GM21786 (cell line): ENCODE measurements around the gene NOB1.
A peak's percentile ranks its signal among the peaks of the same experiment; 100 is the strongest.
"Not testable (repeated sequence)": the region's sequence is repeated elsewhere in the genome, so short reads cannot be mapped to it uniquely, and the experiment has no call there.

Experiments
- ATAC-seq: cut with Tn5 transposase; IDR thresholded peaks from one replicate; pipeline ENCODE4 v1.9.1; 2021; ENCODE audit not compliant: unreplicated experiment

The NOB1 gene

GRCh38 chr16:69754469-69755310 is at the start of gene NOB1:
Gene NOB1 (minus strand): TSS chr16:69754926. CDS start chr16:69754910, 16 bp downstream.
- ATAC-seq = peak; percentile 95

GRCh38 chr16:69804297-69804696 is 49.6 kb upstream of the NOB1 start:
- no peak for ATAC-seq

- no peak for ATAC-seq
These were observed 44.9 kb upstream of the NOB1 start for GRCh38 chr16:69799611-69800031.

- no peak for ATAC-seq
These were observed 43.7 kb upstream of the NOB1 start for GRCh38 chr16:69798466-69798865.

GRCh38 chr16:69796285-69797118 is 41.8 kb upstream of the NOB1 start:
- ATAC-seq = no peak

GRCh38 chr16:69794486-69794885 is 39.8 kb upstream of the NOB1 start:
- no peak for ATAC-seq

GRCh38 chr16:69793526-69793925 is 38.8 kb upstream of the NOB1 start:
- ATAC-seq = no peak

- ATAC-seq = not testable (repeated sequence)
These were observed 36.7 kb upstream of the NOB1 start for GRCh38 chr16:69791391-69791847.

GRCh38 chr16:69787883-69788282 is 33.2 kb upstream of the NOB1 start:
- ATAC-seq = no peak

- ATAC-seq = no peak
These were observed 29.9 kb upstream of the NOB1 start for GRCh38 chr16:69784586-69784985.

- no peak for ATAC-seq
These were observed 26.4 kb upstream of the NOB1 start for GRCh38 chr16:69781118-69781517.

GRCh38 chr16:69779724-69780123 is 25.0 kb upstream of the NOB1 start:
- ATAC-seq = no peak

GRCh38 chr16:69775563-69775962 is 20.8 kb upstream of the NOB1 start:
- ATAC-seq = no peak

- ATAC-seq = peak; percentile 43
These were observed 18.7 kb upstream of the NOB1 start for GRCh38 chr16:69773260-69773947.

- ATAC-seq = no peak
These were observed 16.9 kb upstream of the NOB1 start for GRCh38 chr16:69771651-69771967.

GRCh38 chr16:69769404-69769803 is 14.7 kb upstream of the NOB1 start:
- no peak for ATAC-seq

- ATAC-seq = no peak
These were observed 13.9 kb upstream of the NOB1 start for GRCh38 chr16:69768666-69769065.

GRCh38 chr16:69767459-69768229 is 12.9 kb upstream of the NOB1 start:
- no peak for ATAC-seq

GRCh38 chr16:69763599-69763942 is 8.8 kb upstream of the NOB1 start:
- no peak for ATAC-seq

GRCh38 chr16:69762814-69763598 is 8.3 kb upstream of the NOB1 start:
- peak; percentile 15 for ATAC-seq
